Activated CD4-positive, alpha-beta T cell treated with anti-CD3 and anti-CD28 coated beads for 24 hours (primary cell): ENCODE data around the gene TSTD2.
A peak's percentile ranks its signal among the peaks of the same experiment; 100 is the strongest.

Source experiments
- DNase-seq, 2 donors: peaks; one replicate each; pipeline ENCODE4 v3.0.0-alpha.2; 2020; ENCODE audit warnings: low read depth in 2 of 2

The TSTD2 gene

GRCh38 chr9:97632985-97633858 is at the start of gene TSTD2, which contains the start of gene NCBP1:
Gene TSTD2, minus strand, starts transcription at chr9:97633368. Its CDS starts 5,806 bp downstream, at chr9:97627562.
Gene NCBP1, plus strand, starts transcription at chr9:97633821. Its CDS starts 61 bp downstream, at chr9:97633882.
- DNase-seq, result peak; percentile 91 to 93

GRCh38 chr9:97682242-97682641 is 49.1 kb upstream of the TSTD2 start:
- no peak for DNase-seq

- DNase-seq, result no peak
Observed at GRCh38 chr9:97675655-97676054, 42.5 kb upstream of the TSTD2 start.

GRCh38 chr9:97673922-97674321 is 40.8 kb upstream of the TSTD2 start:
- no peak for DNase-seq

GRCh38 chr9:97672403-97672802 is 39.2 kb upstream of the TSTD2 start:
- DNase-seq, result no peak

- DNase-seq, result no peak
Observed at GRCh38 chr9:97670586-97670985, 37.4 kb upstream of the TSTD2 start.

GRCh38 chr9:97668485-97668884 is 35.3 kb upstream of the TSTD2 start:
- DNase-seq, result peak in 1 of 2 donors; percentile 19

- no peak for DNase-seq
Observed at GRCh38 chr9:97666907-97667686, 33.9 kb upstream of the TSTD2 start.

- DNase-seq, result no peak
Observed at GRCh38 chr9:97665742-97666141, 32.6 kb upstream of the TSTD2 start.

- DNase-seq, result no peak
Observed at GRCh38 chr9:97660847-97661246, 27.7 kb upstream of the TSTD2 start.

GRCh38 chr9:97660340-97660739 is 27.2 kb upstream of the TSTD2 start:
- DNase-seq, result no peak

- no peak for DNase-seq
Observed at GRCh38 chr9:97659771-97660170, 26.6 kb upstream of the TSTD2 start.

- no peak for DNase-seq
Observed at GRCh38 chr9:97658707-97659106, 25.5 kb upstream of the TSTD2 start.

GRCh38 chr9:97651646-97652045 is 18.5 kb upstream of the TSTD2 start:
- DNase-seq, result no peak

GRCh38 chr9:97647996-97648395 is 14.8 kb upstream of the TSTD2 start:
- no peak for DNase-seq

GRCh38 chr9:97645720-97646119 is 12.6 kb upstream of the TSTD2 start:
- no peak for DNase-seq

- DNase-seq, result no peak
Observed at GRCh38 chr9:97640325-97640724, 7.2 kb upstream of the TSTD2 start.

- no peak for DNase-seq
Observed at GRCh38 chr9:97638666-97639065, 5.5 kb upstream of the TSTD2 start.

- no peak for DNase-seq
Observed at GRCh38 chr9:97636903-97637302, 3.7 kb upstream of the TSTD2 start.

- no peak for DNase-seq
Observed at GRCh38 chr9:97635026-97635425, 1.9 kb upstream of the TSTD2 start.

GRCh38 chr9:97633859-97634490 is 807 bp upstream of the TSTD2 start:
- DNase-seq, result no peak

- peak in 1 of 2 donors; percentile 10 for DNase-seq
Observed at GRCh38 chr9:97632248-97632984, 752 bp downstream of the TSTD2 start.
